Activated CD8-positive, alpha-beta T cell treated with anti-CD3 and anti-CD28 coated beads for 36 hours (primary cell): ENCODE data around the gene CMSS1. TPM values are rescaled to one million over a fixed set of nuclear protein-coding genes. Genes with fewer than 3 reads are reported as not detected.

ENCODE experiments used
- ATAC-seq: fragments of 200-7000 bp; cut with Tn5 transposase; one replicate; pipeline ENCODE4 v1.10.0; 2021; ENCODE audit warnings: mild to moderate bottlenecking, moderate library complexity
- CTCF ChIA-PET: fragments of 350-600 bp; sonication (Branson Sonifier 250); formaldehyde crosslinking; loops from one replicate; lab custom pipeline; 2021; ENCODE audit warnings: antibody characterized with exemption; lab: Charles Lee
- POLR2A ChIA-PET: fragments of 350-600 bp; sonication (Branson Sonifier 250); formaldehyde crosslinking; loops from one replicate; lab custom pipeline; 2021; ENCODE audit warnings: antibody characterized with exemption; lab: Charles Lee
- DNase-seq: peaks from one replicate; pipeline ENCODE4 v3.0.0-alpha.2; 2020
- H3K27ac Mint-ChIP-seq: one replicate; pipeline ENCODE4 v1.8.0; 2021; ENCODE audit warnings: mild to moderate bottlenecking, mixed read lengths
- H3K27me3 Mint-ChIP-seq: one replicate; pipeline ENCODE4 v1.8.0; 2021; ENCODE audit warnings: mixed read lengths
- H3K36me3 Mint-ChIP-seq: one replicate; pipeline ENCODE4 v1.8.0; 2021; ENCODE audit warnings: low read depth, mixed read lengths
- H3K4me1 Mint-ChIP-seq: one replicate; pipeline ENCODE4 v1.8.0; 2021; ENCODE audit warnings: low read depth, mixed read lengths
- H3K4me3 Mint-ChIP-seq: one replicate; pipeline ENCODE4 v1.8.0; 2021; ENCODE audit warnings: mild to moderate bottlenecking, moderate library complexity, mixed read lengths
- H3K9me3 Mint-ChIP-seq: one replicate; pipeline ENCODE4 v1.8.0; 2021; ENCODE audit warnings: mixed read lengths
- intact Hi-C: fragments of 100-400 bp; cut with micrococcal nuclease; formaldehyde crosslinking; loops from one replicate; pipeline ENCODE4 v1.10.0; 2022
- total RNA-seq, 2 experiments: library from RNA; stranded (reverse); gene quantifications; one replicate each; pipeline ENCODE4 v1.2.3, GENCODE V29; 2021
- TF ChIP-seq, protein P1 (sequence below): fragments of 200-600 bp; IDR thresholded peaks from one replicate; pipeline ENCODE4 v1.8.0; 2022; ENCODE audit warnings: antibody characterized with exemption, mild to moderate bottlenecking

CMSS1 gene
- total RNA-seq, 2 experiments from 2014 or later, result 93.9 to 110 TPM

DNA sequence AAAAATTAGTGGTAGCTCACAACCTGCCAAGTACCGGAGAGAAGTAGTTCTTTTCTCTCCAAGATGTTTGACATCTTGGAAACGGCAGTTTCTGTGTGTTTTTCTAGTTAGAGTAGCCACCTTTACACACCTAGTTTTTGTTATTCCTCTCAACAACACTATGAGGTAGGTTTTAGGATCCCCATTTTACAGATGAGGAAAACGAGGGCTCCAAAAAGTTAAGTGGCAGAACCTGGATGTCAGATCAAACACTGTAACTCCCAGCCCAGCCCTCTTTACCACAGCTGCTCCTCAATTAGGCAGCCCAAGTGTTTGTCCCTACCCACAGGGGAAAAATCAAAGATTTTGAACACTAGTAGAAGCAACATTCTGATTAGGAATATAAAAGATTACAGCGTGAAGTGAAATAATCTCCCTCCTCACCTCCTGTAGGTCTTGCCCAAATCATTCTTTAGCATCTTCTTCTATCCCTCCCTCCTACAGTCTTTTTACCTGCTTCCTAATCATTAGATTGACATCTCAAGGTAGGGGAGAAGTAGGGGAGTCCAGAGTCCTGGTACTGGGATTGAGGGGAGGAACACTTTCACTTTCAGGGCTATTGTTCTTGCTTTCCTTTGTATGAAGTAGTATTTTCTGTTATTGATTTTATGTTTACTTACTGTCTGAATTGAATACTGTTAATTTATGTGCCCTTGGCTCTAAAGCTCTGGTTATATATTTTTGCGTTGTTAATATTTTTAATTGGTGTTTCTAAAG lies 142.6 kb downstream of the CMSS1 start:
- no peak overlapping the region for H3K4me3 Mint-ChIP-seq
- H3K9me3 Mint-ChIP-seq, result no peaks in the 10 kb centered on the region
- intact Hi-C loops, result no loop called here
- ATAC-seq, result no peak
- CTCF ChIA-PET, result interaction anchor here (1.2 to 1.9 kb wide), 2 partner anchors 8 to 12 kb away, joined by 3 to 5 read pairs; no protein-coding TSS in a partner anchor
- no peaks in the 10 kb centered on the region for H3K27me3 Mint-ChIP-seq
- peaks cover 3% of the 10 kb centered on the region for H3K36me3 Mint-ChIP-seq
- H3K4me1 Mint-ChIP-seq, result peaks cover 10% of the 10 kb centered on the region
- H3K27ac Mint-ChIP-seq, result no peak overlapping the region
- POLR2A ChIA-PET, result no interaction called here
- DNase-seq, result no peak
- TF ChIP-seq, protein P1, sequence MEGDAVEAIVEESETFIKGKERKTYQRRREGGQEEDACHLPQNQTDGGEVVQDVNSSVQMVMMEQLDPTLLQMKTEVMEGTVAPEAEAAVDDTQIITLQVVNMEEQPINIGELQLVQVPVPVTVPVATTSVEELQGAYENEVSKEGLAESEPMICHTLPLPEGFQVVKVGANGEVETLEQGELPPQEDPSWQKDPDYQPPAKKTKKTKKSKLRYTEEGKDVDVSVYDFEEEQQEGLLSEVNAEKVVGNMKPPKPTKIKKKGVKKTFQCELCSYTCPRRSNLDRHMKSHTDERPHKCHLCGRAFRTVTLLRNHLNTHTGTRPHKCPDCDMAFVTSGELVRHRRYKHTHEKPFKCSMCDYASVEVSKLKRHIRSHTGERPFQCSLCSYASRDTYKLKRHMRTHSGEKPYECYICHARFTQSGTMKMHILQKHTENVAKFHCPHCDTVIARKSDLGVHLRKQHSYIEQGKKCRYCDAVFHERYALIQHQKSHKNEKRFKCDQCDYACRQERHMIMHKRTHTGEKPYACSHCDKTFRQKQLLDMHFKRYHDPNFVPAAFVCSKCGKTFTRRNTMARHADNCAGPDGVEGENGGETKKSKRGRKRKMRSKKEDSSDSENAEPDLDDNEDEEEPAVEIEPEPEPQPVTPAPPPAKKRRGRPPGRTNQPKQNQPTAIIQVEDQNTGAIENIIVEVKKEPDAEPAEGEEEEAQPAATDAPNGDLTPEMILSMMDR, result no peak

DNA sequence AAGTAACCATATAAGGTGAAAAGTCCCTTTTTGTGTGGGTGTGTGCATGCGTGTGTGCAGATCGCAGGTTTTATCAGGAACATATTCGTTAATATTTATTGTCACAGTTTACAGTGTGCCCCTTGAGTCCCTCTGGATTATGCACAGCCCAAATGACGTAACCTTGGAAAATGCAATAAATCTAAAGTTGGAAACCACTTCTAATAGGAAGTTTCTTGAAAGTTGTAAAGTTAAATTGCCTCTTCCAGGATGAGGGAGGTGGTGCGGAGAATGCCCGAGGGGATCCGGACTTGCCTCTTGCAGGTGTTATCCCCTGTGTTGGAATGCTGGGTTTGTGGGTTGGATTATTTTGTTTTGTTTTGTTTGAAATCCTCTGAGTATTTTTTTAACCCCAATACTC lies 143.3 kb downstream of the CMSS1 start:
- intact Hi-C loops, result no loop called here
- POLR2A ChIA-PET, result no interaction called here
- Mint-ChIP-seq H3K36me3 (peaks cover 3% of the 10 kb centered on the region), H3K4me3 (no peak overlapping the region), H3K9me3 (no peaks in the 10 kb centered on the region), H3K4me1 (peaks cover 11% of the 10 kb centered on the region), H3K27ac (no peak overlapping the region), H3K27me3 (no peaks in the 10 kb centered on the region)
- CTCF ChIA-PET, result interaction anchor here (1.2 kb wide), 1 partner anchor 8 kb away, joined by 3 read pairs; no protein-coding TSS in a partner anchor
- ATAC-seq (no peak), DNase-seq (no peak)
- TF ChIP-seq, protein P1, result no peak

DNA sequence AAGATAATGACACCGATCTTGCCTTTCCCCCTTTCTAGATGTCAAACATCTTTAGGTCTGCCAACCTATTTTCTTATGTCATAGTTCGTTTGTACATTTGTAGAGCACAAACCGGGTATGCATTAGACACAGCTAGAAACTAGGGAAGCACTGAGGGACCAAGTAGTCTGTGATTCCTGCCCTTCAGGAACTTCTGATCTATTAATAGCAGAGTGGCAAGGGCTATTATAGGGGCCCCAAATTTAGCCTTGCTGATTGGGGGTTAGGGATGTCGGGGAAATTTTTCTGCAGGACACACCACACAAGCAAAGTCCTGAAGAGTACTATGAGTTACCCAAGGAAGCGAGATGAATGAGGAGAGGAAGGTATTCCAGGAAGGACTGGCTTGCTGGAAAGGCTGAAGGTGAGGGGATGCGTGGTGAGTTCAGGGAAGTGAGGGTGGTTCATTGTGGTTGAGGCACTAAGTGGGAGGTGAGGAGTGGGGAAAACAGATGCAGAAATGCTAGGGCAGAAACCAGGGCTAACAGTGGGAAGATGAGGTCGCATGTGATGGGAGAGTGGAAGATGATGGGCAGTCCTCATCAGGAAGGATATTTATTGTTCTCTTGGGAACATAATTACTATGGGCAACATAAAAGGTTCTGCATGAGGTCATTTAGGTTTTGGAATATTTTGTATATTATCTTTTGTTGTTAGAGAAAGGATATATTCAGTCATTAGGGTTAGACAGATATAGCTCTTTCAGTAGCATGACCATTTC lies 144.3 kb downstream of the CMSS1 start:
- intact Hi-C loops, result no loop called here
- no peaks in the 10 kb centered on the region for H3K27me3 Mint-ChIP-seq
- DNase-seq, result no peak
- H3K9me3 Mint-ChIP-seq, result no peaks in the 10 kb centered on the region
- H3K36me3 Mint-ChIP-seq, result peaks cover 3% of the 10 kb centered on the region
- TF ChIP-seq, protein P1, result no peak
- POLR2A ChIA-PET, result no interaction called here
- CTCF ChIA-PET, result interaction anchor here (1.2 kb wide), 1 partner anchor 9 kb away, joined by 3 read pairs; no protein-coding TSS in a partner anchor
- H3K4me1 Mint-ChIP-seq, result peaks cover 11% of the 10 kb centered on the region
- no peak overlapping the region for H3K27ac Mint-ChIP-seq
- no peak overlapping the region for H3K4me3 Mint-ChIP-seq
- ATAC-seq, result no peak

DNA sequence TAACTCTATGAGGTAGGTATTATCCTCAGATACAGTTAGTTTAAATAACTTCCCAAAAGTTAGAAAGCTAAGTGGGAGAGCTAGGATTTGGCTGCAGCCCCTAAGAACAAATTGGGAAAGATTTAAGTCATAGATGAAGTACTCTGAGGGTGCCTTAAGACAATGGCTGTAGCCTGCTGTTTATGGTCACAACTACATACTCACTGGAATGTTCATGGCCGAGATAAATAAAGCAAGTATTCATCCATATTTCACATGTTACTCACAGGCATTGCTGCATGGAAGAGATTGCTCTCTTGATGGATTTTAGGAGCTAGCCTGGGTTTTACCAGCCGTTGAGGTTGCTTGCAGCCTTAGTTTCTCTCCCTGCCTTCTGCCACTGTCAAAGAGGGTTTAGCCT lies 145.0 kb downstream of the CMSS1 start:
- TF ChIP-seq, protein P1, result no peak
- H3K27ac Mint-ChIP-seq, result no peak overlapping the region

DNA sequence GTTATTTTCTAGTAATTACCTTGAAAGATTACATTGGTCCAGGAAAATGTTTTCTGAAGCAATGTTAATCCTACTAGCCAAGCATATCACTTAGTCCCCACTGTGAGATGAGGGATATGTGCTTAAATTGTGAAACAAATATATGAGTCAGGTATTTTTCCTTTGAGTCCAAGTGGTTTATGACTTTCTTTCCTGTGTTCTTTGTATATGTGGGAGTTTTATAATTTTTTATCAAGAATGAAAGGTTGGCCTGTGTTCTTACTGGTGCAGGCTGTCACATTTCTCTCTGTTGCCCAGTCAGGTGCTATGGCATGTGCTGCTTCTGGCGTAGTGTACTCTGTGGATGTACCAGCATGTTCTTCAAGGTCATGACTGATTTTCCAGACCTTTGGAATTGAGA lies 147.4 kb downstream of the CMSS1 start:
- H3K9me3 Mint-ChIP-seq, result no peaks in the 10 kb centered on the region
- TF ChIP-seq, protein P1, result no peak
- intact Hi-C loops, result no loop called here
- H3K4me3 Mint-ChIP-seq, result no peak overlapping the region
- ATAC-seq (peak; percentile 37), DNase-seq (no peak)
- CTCF ChIA-PET, result no interaction called here
- H3K36me3 Mint-ChIP-seq, result peaks cover 12% of the 10 kb centered on the region
- no peaks in the 10 kb centered on the region for H3K27me3 Mint-ChIP-seq
- H3K27ac Mint-ChIP-seq, result no peak overlapping the region
- POLR2A ChIA-PET, result no interaction called here
- H3K4me1 Mint-ChIP-seq, result peaks cover 26% of the 10 kb centered on the region

More for the DNA sequence above, 145.0 kb downstream of the CMSS1 start:
- intact Hi-C loops, result no loop called here
- no peak overlapping the region for H3K4me3 Mint-ChIP-seq
- ChIA-PET CTCF (no interaction called here), POLR2A (no interaction called here)
- no peak for ATAC-seq
- H3K9me3 Mint-ChIP-seq, result no peaks in the 10 kb centered on the region
- H3K27me3 Mint-ChIP-seq, result no peaks in the 10 kb centered on the region
- peaks cover 9% of the 10 kb centered on the region for H3K36me3 Mint-ChIP-seq
- no peak for DNase-seq
- peaks cover 14% of the 10 kb centered on the region for H3K4me1 Mint-ChIP-seq
